GM19372 (cell line): ENCODE results near the gene PLA2G1B.
"Not testable (repeated sequence)": the region's sequence is repeated elsewhere in the genome, so short reads cannot be mapped to it uniquely, and the experiment has no call there.

Experiments used
- ATAC-seq: cut with Tn5 transposase; IDR thresholded peaks from one replicate; pipeline ENCODE4 v1.9.1; 2021; ENCODE audit warnings: mild to moderate bottlenecking, low read depth, moderate library complexity; ENCODE audit not compliant: unreplicated experiment

Gene PLA2G1B

DNA sequence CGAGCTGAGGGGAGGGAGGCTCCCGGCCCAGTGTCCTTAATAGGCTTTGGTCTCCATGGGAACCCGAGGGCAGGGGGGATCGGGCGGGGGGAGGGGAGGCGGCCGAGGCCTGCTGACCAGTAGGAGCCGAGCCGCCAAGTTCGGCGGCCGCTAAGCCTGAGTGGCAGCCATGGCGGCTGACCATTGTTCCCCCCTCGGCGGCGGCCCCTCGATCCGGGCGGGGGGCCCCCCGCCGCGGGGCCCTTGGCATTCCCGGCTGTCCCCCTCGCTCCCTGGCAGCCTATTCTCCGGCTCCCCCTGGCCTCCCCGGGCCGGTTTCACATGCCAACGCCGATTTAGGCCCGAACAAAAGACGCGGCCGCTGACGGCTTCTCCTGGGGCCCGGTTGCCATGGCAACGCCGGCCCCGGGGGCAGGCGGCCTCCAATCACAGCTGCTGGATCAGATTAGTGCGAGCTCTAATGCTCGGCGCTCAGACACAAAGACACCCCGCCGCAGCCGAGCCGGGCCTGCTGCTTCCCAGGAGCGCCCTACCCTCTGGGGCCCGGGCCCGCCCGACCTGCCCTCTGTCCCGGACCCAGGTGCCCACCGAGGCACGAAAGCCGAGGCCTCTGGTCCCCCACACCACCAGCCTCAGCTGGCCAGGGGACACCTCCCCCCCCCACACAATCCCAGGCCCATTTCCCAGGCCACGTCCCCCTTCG lies 34.1 kb upstream of the PLA2G1B start:
- ATAC-seq: no peak

GRCh38 chr12:120359128-120359527 lies 31.5 kb upstream of the PLA2G1B start:
- no peak for ATAC-seq

GRCh38 chr12:120358412-120359100 lies 31.0 kb upstream of the PLA2G1B start:
- no peak for ATAC-seq

- no peak for ATAC-seq
These were observed 29.5 kb upstream of the PLA2G1B start for GRCh38 chr12:120357104-120357503.

DNA sequence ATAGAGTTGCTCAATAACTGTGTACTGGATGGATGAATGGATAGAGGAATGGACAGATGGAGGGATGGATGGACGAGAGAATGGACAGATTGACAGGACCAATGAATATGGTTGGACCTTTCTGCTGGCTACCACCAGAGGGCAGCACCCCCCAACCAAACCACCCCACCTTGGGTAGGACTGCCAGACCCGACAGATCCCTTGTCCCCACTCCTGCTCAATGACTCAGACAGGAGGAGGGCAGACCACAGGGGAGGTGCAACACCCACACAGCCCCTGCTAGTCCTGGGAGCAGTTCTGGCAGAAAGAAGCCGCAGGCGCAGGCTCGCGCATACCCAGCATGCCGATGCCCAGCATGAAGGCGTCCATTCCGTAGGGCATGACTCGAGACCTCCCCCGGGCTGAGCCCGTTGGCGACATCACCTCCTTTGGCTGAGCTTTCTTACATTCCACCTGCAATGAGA lies 29.0 kb upstream of the PLA2G1B start:
- no peak for ATAC-seq

GRCh38 chr12:120353556-120354317 lies 26.2 kb upstream of the PLA2G1B start:
- ATAC-seq: no peak

DNA sequence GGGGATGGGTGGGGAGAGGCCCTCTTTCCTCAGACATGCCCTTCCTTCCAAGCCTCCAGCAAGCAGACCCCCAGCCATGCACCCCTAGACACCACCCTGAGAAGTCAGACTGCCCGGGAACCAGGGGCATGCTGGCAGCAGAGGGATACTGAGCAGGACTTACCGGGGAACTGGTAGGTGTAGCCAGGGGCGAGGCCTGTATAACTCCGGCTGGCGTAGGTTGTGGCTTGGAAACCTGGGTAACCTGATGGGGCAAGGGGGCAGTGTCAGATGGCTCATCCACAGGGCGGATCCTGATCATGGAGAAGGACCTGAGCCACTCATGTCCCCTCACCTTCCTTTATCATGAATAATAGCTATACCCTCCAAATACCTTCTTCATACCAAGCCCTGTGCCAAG lies 25.6 kb upstream of the PLA2G1B start:
- no peak for ATAC-seq

- no peak for ATAC-seq
These were observed 24.5 kb upstream of the PLA2G1B start for GRCh38 chr12:120352117-120352516.

GRCh38 chr12:120350576-120351350 lies 23.2 kb upstream of the PLA2G1B start:
- no peak for ATAC-seq

DNA sequence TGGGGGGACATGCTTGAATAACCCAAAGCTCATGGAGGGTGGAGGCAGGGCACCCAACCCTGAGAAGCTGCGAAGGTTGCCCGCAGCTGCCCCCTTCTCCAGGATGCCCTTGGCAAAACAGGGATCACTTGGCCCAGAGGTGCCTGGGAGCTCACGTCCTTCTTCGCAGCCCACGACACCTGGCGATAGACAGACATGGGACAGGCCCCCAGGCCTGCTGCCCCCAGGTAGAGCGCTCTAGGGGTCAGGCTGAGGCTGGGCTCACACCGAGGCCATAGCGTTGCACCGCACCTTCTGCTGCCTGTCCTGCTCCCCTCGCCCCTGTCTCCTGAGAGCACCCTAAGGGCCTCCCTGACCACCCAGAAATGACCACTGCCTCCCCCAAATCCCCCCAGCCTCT lies 20.2 kb upstream of the PLA2G1B start:
- ATAC-seq: no peak

GRCh38 chr12:120346681-120347080 lies 19.1 kb upstream of the PLA2G1B start:
- ATAC-seq: no peak

- no peak for ATAC-seq
These were observed 18.5 kb upstream of the PLA2G1B start for GRCh38 chr12:120346031-120346430.

- no peak for ATAC-seq
These were observed 16.1 kb upstream of the PLA2G1B start for GRCh38 chr12:120343692-120344091.

- no peak for ATAC-seq
These were observed 15.5 kb upstream of the PLA2G1B start for GRCh38 chr12:120343039-120343537.

GRCh38 chr12:120342175-120343038 lies 14.8 kb upstream of the PLA2G1B start:
- no peak for ATAC-seq

DNA sequence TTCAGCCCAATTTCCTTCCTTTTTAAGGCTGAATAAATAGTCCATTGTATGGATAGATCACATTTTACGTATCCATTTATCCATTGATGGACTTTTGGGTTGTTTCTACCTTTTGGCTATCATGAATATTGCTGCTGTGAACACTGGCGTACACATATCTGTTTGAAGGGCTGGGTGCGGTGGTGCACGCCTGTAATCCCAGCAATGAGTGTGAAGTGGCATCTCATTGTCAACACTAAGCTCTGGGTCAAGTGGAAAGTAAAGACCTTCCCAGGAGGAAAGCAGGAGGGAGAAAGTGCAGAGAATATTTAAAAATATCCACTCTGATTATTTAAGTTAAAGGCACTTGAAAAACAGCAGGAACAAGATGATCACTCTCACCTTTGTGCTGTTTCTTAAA lies 11.7 kb upstream of the PLA2G1B start:
- no peak for ATAC-seq

DNA sequence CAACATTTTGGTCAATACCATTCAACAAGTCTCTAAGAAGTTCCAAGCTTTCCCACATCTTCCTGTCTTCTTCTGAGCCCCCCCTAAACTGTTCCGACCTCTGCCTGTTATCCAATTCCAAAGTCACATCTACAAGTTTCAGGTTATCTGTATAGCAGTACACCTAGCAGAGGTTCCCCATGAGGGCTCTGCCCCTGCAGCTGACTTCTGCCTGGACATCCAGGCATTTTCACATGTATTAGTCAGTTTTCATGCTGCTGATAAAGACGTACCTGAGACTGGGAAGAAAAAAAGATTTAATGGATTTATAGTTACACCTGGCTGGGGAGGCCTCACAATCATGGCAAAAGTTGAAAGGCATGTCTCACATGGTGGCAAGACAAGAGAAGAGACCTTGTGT lies 10.2 kb upstream of the PLA2G1B start:
- no peak for ATAC-seq

DNA sequence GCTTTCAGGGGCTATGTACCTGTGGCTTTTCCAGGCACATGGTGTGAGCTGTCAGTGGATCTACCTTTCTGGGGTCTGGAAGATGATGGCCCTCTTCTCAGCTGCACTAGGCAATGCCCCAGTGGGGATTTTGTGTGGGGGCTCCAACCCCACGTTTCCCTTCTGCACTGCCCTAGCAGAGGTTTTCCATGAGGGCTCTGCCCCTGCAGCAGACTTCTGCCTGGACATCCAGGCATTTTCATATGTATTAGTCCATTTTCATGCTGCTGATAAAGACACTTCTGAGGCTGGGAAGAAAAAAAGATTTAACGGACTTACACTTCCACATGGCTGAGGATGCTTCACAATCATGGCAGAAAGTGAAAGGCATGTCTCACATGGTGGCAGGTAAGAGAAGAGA lies 8.8 kb upstream of the PLA2G1B start:
- not testable (repeated sequence) for ATAC-seq

GRCh38 chr12:120335447-120335846 lies 7.9 kb upstream of the PLA2G1B start:
- ATAC-seq: not testable (repeated sequence)
